GM21526 (cell line): ENCODE results near the gene NRCAM.
A peak's percentile ranks its signal among the peaks of the same experiment; 100 is the strongest.
"Not testable (repeated sequence)": the region's sequence is repeated elsewhere in the genome, so short reads cannot be mapped to it uniquely, and the experiment has no call there.

Experiments used
- ATAC-seq: cut with Tn5 transposase; IDR thresholded peaks from one replicate; pipeline ENCODE4 v1.9.1; 2021; ENCODE audit warnings: moderate library complexity; ENCODE audit not compliant: unreplicated experiment, low FRiP score

NRCAM gene

GRCh38 chr7:108404509-108405420 lies 51.5 kb downstream of the NRCAM start:
- no peak for ATAC-seq

GRCh38 chr7:108403597-108404217 lies 52.5 kb downstream of the NRCAM start:
- ATAC-seq = no peak

- ATAC-seq = no peak
These were observed 53.4 kb downstream of the NRCAM start for GRCh38 chr7:108402865-108403264.

GRCh38 chr7:108396080-108396479 lies 60.2 kb downstream of the NRCAM start:
- no peak for ATAC-seq

- no peak for ATAC-seq
These were observed 60.8 kb downstream of the NRCAM start for GRCh38 chr7:108395426-108395825.

GRCh38 chr7:108393097-108393496 lies 63.1 kb downstream of the NRCAM start:
- not testable (repeated sequence) for ATAC-seq

GRCh38 chr7:108387686-108388085 lies 68.5 kb downstream of the NRCAM start:
- not testable (repeated sequence) for ATAC-seq

- ATAC-seq = no peak
These were observed 70.3 kb downstream of the NRCAM start for GRCh38 chr7:108385834-108386422.

- ATAC-seq = peak; percentile 59
These were observed 71.3 kb downstream of the NRCAM start for GRCh38 chr7:108384716-108385483.

- ATAC-seq = no peak
These were observed 73.3 kb downstream of the NRCAM start for GRCh38 chr7:108382932-108383331.

- ATAC-seq = no peak
These were observed 75.7 kb downstream of the NRCAM start for GRCh38 chr7:108380517-108380916.

- no peak for ATAC-seq
These were observed 80.0 kb downstream of the NRCAM start for GRCh38 chr7:108376206-108376605.

GRCh38 chr7:108375668-108376067 lies 80.6 kb downstream of the NRCAM start:
- no peak for ATAC-seq

GRCh38 chr7:108374899-108375298 lies 81.3 kb downstream of the NRCAM start:
- no peak for ATAC-seq

GRCh38 chr7:108372618-108373017 lies 83.6 kb downstream of the NRCAM start:
- ATAC-seq = no peak

- ATAC-seq = no peak
These were observed 85.6 kb downstream of the NRCAM start for GRCh38 chr7:108370616-108371015.

- ATAC-seq = no peak
These were observed 87.8 kb downstream of the NRCAM start for GRCh38 chr7:108368466-108368865.

GRCh38 chr7:108367946-108368345 lies 88.3 kb downstream of the NRCAM start:
- no peak for ATAC-seq

- no peak for ATAC-seq
These were observed 88.9 kb downstream of the NRCAM start for GRCh38 chr7:108367314-108367713.

- ATAC-seq = no peak
These were observed 92.6 kb downstream of the NRCAM start for GRCh38 chr7:108363659-108364058.
